SIG-M5 treated with dmso at 0.1 percent for 504 hours (cell line): ENCODE data around the gene USP50.

ENCODE experiments used
- DNase-seq: peaks from one replicate; lab custom pipeline; 2025; ENCODE audit not compliant: unreplicated experiment; lab: John Stamatoyannopoulos, UW

The USP50 gene

DNA sequence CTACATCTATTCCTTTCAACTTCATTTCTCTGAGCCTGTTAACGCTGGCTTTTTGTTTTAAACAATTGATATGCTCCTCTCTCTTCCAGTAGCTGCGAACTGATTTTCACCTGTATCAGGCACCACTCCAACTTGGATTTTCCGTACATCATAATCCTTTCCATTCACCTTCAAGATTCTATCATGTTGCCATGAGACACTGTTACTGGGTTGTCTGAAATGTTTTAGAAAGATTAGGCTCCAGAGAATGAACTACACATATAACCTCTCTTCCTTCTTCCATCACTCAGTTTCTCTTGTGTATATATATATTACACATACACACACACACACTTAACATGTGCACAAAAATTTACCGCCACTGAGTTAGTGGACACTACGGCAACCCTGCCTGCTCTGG, at the start of gene USP50:
Gene USP50, minus strand, starts transcription at position 101 of the 400 bp plus-strand sequence. CDS start 141 bp downstream, outside the sequence.
- no peak for DNase-seq

DNA sequence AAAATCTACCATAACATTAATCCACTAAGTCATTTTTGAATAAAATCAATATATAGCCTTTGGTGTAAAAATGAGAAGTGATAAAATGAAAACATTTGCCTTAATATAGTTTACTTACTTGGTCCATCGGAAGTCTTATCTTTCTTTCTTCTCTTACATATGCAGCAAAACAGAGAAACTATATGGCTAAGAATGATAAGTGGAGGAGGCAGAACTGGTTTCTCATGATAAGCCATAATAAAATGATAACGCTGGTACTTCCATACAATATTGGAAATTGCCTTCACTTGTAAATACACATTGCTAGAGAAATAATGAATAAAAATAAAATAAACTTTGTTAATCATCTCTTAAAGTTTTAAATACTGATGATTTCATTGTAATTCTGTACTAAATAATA, 47.8 kb upstream of the USP50 start:
- DNase-seq = no peak

DNA sequence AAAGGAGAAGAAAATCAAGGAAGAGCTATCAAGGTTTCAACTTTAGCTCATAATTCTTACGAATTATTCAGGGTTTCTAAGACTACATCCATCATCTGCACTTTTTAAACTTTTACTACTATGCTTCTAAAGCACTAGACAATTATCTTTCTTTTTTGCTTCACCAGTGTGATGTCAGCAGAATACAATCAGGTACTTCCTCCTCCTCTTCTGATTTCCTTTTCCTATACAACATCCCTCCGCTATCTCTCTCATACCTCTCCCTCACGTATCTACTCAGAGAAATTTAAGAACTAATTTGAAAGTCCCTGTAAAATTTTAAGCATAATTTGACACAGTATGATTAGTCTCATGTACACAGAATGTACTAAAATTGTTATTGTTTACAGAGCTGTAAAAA, 47.3 kb upstream of the USP50 start:
- no peak for DNase-seq

DNA sequence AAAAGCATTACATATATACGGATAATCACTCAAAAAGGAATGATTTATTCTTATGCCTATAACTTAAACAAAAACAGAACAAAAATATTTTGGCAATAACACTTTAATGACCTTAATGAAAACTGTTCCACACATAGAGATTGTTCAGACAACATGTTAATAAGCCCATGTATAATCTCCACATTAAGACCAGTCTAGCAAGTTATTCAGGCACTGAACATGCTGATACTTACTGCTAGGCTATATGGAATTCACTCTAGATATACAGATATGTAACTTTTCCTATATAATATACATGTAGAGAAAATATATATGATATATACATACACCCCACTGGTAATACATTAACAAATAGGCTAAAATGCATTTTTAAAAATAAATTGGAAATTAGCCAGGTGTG, 43.8 kb upstream of the USP50 start:
- DNase-seq = peak; percentile 8

DNA sequence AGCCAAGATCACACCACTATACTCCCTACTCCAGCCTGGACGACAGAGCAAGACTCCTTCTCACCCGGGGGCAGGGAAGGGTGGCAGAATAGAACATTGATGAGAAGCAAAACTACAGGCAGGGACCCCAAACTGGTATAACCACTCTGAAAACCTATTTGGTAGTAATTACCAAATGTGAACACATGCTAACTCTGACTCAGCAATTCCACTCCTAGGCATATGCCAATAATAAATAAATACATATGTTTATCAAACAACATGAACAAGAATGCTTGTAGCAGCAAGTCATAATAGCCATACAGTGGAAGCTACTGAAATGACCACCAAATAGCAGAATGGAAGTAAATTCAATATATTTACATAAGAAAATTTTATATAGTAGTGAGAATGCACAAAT, 31.0 kb upstream of the USP50 start:
- no peak for DNase-seq

DNA sequence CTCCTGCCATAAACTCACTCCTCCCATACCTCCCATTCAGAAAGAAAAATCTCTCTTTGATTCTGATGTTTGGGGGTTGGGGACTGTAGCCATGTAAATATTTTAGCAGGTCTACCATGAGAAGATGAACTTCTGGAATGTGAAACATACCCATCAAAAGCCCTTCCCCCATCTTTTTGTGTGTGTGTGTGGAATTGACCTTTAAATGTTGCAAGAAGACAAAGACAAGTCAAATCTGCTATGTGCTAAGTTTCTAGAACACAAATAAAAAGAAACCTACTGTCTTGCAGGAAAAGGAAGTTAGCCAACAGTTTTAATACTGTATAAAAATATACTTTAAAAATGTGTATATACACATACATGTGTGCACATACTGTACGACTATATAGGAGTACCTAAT, 29.7 kb upstream of the USP50 start:
- DNase-seq = peak; percentile 32

DNA sequence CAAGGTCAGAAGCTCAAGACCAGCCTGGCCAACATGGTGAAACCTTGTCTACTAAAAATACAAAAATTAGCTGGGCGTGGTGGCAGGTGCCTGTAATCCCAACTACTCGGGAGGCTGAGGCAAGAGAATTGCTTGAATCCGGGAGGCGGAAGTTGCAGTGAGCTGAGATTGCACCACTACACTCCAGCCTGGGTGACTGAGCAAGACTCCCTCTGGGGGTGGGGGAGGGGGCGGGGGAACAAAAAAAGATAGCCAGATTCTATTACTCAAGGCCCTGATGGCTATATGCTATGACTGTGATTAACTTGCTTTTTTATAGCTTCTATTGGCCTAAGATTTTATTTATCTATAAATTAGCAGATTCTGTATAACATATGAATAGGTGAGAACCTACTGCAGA, 27.4 kb upstream of the USP50 start:
- DNase-seq = peak; percentile 47

DNA sequence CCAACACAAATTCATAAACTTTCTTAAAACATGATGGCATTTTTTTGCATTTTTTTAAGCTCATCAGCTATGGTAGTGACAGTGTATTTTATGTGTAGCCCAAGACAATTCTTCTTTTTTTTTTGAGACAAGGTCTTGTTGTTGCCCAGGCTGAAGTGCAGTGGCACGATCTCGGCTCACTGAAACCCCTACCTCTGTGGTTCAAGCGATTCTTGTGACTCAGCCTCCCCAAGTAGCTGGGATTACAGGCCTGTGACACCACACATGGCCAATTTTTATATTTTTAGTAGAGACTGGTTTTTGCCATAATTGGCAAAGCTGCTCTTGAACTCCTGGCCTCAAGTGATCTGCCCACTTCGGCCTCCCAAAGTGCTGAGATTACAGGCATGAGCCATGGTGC, 17.3 kb upstream of the USP50 start:
- DNase-seq = no peak

DNA sequence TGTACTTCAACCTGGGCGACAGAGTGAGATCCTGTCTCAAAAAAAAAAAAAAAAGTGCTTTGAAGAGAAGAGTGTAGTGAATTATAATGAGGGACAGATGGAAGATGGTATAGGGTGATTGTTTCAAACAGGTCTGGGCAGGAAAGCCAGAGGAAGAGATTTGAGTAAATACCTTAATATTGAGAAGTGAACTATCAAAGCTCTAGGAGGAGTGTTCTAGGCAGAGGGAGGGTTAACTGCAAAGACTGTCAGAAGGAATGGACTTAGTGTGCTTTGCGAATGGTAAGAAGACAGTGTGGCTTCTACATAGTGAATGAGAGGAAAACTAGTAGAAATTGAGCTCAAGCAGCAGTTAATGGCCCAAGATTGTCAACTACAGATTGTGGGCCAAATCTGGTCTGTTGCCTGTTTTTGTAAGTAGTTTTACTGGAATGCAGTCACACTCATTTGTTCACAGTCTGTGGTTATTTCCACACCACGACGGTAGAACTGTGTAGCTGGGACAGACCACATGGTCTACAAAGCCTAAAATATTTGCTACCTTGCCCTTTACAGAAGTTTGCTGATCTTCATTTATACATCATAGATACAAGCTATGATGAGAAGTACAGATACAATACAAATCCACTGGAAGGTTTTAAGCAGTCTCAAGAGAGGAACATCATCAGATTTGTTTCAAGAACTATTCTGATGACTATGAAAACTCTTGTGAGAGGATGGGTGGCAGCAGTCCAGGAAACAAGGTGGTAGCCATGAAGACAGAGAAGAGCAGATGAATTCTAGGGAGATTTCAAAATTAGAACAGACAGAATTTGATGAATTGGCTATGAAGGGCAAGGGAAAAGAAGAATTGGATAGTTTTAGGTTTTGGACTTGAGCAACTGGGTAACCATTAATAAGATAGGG, 16.5 kb upstream of the USP50 start:
- no peak for DNase-seq

DNA sequence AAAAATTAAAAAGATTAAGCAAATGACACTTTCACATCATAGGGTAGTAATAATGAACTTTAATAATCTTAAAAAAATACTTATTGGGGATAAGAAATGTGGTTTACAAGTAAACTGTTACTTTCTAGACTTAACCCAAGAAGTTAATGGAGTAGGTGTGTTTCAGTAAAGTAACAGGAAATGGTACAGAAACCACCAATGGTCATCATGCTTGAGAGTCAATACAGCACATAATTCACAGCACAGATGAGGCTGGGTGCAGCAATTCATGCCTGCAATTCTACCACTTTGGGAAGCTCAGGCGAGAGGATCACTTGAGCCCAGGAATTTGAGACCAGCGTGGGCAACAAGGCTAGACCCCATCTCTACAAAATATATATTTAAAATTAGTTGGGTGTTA, 11.5 kb upstream of the USP50 start:
- DNase-seq = no peak

DNA sequence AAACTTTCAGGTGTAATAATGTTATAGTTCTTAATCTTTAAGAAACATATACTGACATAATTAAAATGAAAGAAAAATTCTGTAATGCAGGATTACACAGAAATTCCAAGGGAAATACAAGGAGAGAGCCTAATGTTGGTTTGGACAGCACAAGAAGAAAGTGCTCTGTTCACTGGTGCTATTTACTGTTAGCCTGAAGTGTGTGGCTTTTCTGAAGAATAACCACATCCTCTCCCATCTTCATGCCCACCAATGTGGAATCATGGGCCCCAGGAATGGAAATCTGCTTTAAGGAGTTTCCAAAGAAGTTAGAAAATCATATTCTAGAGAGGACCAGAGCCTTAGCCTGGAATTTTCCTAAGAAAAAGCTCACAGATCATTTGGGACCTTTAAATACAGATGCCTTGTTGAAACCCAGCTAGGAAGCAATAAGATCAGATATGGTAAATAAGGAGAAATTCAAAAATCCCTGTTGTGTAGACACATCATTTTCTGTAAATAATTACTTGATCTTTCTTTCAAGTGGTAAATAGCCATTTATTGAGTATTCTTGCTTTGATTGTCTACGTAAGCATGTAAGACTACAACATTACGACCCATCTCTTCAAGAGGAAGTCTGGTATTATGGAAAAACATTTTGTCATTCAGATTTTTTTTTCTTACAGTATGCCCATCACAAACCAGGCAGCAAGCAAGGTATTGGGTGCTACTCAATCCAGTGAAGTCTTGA, 10.3 kb upstream of the USP50 start:
- DNase-seq = no peak

DNA sequence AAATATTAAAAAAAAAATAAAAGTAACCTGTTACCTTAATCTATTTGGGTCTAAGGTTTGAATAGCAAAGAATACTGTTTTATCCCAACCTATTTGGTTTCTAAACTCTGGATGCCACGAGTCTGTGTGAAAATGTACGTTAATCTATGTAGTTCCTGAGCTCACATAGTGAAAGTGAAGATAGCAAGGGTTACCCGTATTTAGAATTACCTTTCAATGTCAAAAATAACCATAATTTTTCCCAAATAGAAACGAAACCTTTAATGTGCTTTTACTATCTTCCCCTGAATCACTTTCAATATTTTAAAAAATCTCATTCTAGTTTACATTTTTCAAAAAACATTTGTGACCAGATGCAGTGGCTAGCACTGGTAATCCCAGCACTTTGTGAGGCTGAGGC, 5.8 kb upstream of the USP50 start:
- DNase-seq = no peak

DNA sequence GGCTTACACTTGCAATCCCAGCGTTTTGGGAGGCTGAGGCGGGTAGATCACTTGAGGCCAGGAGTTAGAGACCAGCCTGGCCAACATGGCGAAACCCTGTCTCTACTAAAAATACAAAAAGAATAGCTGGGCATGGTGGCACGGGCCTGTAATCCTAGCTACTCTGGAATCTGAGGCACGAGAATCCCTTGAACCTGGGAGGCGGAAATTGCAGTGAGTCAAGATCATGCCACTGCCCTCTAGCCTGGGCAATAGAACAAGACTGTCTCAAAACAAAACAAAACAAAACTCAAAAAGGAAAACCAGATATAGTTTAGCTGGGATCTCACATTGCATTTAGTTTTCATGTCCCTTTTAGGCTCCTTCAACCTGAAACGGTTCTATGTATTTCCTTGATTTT, 2.9 kb upstream of the USP50 start:
- no peak for DNase-seq

DNA sequence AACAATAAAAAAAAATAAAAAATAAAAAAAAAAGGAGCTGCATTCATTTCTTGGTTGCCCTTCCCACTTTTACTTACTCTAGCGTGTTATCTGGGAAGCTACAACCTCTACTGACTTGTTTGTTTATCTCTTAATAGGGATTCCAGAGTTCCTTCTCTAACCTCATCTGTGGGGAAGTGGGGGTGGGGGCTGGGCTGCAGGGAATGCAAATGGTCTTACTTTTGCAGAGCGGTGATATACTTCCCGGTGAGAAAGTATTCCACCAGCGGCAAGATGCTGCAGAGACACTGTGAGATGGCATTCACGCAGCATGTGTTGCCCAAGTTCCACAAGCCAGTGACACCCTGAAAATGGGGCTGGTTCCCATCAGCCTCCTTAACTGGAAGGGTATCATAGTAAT, 2.1 kb downstream of the USP50 start:
- no peak for DNase-seq

DNA sequence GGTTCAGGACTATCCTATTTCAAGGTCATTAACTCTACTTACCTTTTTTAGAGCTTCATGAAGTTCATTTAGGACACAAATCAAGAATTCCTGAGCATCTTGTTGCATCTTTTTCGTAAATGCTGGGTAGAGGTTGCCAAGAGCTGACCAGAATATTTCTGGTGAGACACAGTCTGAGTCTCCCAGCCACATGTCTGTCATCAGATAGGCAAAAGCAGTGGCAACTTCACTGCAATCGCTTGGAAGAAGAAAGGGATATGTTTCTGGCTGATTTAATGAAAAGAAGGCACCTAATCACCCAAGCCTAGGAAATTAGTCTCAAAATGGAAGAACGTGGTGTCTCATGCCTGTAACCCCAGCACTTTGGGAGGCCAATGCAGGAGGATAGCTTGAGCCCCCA, 2.9 kb downstream of the USP50 start:
- DNase-seq = no peak

DNA sequence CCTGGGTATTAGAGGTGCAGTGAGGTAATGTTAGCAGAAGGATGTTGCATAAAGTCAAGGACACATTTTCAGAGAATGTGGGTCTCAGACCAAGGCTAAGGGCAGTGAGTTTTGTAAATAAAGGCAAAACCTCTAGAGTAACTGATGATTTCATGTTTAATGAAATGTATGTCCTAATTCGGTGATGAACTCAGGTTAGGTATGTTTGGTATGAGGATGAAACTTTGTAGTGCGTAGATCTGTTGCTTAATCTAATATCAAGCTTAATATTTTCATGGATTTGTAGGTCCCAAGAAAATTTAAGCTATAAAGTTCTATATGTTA, 3.6 kb downstream of the USP50 start:
- no peak for DNase-seq

DNA sequence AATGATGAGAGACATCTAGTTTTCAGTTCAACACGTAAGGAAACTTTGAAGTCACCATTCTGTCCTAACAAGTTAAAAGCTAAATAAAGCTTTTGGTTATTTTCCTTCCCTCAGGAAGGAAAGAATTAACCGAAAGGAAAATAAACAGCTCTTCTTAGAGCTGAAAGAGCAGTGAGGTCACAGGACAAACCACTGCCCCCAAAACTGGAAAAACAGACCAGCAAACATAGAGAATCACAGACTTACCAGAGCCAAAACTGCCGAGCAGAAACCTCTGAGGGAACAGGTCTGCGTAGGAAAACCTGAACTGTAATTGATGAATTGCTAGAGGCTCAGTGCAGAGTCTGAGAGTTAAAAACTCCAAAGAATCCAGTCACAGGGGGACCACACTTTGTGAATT, 14.7 kb downstream of the USP50 start:
- DNase-seq = no peak

DNA sequence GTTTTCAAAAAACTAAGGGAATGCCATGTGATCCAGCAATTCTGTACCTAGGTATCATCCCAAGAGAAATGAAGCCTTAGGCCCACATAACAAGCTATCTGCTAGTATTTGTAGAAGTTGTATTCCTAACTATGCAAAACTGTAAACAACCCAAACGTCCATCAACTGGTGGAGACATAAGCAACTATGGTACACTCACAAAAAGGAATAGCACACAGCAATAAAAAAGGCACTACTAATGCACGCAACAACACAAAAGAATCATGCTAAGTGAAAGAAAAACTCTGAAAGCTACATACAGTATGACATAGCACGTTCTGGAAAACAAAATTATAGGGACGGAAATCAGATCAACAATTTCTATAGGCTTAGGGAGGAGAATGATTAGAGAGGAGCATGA, 15.3 kb downstream of the USP50 start:
- DNase-seq = no peak

DNA sequence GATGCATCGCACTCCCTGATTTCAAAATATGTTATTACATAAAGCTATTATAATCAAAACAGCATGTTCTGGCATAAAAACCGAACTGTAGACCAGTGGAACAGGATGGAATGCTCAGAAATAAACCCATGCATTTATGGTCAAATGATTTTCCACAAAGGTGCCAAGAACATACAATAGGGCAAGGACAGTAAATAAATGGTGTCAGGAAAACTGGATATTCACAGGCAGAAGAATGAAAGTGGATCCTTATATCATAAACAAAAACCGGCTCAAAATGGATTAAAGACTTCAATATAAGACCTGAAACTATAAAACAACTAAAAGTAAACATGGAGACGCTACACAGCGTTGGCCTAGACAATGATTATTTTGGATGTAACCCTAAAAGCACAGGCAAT, 22.6 kb downstream of the USP50 start:
- DNase-seq = no peak

DNA sequence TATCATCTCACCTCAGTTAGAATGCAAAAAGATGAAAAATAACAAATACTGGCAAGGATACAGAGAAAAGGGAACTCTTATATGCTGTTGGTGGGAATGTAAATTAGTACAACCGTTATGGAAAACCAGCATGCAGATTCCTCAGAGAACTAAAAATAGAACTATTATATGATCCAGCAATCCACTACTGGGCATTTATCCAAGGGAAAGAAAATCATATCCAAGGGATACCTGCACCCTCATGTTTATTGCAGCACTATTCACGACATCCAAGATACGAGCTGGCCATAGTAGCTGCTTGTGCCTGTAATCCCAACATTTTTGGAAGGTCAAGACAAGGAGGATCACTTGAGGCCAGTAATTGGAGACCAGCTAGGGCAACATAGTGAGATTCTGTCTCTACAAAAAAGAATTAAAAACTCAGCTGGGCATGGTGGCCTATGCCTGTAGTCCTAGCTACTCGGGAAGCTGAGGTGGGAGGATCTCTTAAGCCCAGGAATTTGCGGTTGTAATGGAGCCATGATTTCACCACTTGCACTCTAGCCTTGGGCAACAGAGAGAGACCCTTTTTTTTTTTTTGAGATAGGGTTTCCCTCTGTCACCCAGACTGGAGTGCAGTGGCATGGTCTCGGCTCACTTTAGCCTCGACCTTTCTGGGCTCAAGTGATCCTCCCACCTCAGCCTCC, 26.6 kb downstream of the USP50 start:
- DNase-seq = no peak

DNA sequence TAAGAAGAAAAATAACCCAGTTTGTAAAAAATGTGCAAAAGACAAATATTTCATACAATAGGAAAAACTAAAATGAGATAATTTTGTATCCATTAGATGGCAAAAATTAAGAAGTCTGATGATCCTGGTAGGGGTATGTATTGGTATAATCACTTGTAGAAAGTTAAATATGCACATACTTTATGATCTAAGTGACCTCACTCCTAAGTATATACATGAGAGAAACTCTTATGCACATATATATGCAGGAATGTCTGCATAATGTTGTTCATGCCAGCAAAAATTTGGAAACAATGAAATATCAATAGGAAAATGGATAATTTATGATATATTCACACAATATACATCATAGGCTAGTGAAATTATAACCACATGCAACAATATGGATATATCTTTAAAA, 33.5 kb downstream of the USP50 start:
- no peak for DNase-seq

DNA sequence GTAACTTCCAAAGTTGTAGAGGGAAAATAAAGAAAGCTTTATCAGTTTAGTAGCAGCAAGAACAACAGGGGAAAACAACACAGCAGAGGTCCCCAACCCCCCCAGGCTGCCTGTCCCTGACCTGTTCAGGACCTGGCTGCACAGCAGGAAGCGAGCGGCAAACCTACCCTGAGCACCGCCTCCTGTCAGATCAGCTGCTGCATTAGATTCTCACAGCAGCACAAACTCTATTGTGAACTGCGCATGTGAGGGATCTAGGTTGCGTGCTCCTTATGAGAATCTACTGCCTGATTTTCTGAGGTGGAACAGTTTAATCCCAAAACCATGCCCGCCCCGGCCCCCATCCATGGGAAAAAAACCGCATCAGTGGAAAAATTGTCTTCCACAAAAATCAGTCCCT, 40.3 kb downstream of the USP50 start:
- DNase-seq = no peak
